ENCODE data around the gene GAREM2.

GAREM2 gene

DNA sequence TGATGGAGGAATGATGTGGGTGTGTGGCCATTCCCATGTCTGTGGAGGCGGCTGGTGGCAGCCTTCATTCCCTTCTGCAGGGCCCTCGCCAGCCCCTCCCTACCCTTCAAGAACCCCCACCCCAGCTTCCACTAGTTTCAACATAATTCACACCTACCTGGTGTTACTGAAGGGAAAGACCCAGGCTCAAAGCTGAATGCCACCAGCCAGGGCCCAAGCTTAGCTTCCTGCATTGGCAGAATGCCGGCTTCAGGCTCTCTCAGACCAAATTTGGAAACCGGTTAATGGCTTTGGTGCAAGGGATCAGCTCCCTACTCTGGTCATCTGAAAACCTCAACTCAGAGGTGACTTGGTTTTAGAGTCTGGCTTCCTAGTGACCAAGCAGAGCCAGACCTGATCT lies 16.9 kb downstream of the GAREM2 start:
- DNase-seq, result no peak

DNA sequence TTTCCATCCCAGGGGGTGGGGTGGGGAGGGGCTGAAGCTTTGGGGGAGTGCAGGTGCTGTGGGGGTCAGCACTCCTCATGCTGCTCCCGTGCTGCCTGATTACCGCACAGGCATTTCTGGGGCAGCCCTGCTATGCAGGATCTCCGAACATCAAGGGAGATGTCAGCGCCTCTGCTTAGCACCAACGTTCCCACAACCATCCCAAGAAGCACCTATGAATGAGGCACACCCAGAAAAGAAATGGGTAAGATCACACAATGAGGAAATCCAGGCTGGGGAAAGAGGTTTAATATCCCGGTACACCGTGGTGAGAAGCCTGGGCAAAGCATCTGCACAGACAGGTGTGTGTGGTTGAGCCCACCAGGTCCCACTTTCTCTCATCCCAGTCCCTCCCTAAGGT lies 17.5 kb downstream of the GAREM2 start:
- no peak for DNase-seq

DNA sequence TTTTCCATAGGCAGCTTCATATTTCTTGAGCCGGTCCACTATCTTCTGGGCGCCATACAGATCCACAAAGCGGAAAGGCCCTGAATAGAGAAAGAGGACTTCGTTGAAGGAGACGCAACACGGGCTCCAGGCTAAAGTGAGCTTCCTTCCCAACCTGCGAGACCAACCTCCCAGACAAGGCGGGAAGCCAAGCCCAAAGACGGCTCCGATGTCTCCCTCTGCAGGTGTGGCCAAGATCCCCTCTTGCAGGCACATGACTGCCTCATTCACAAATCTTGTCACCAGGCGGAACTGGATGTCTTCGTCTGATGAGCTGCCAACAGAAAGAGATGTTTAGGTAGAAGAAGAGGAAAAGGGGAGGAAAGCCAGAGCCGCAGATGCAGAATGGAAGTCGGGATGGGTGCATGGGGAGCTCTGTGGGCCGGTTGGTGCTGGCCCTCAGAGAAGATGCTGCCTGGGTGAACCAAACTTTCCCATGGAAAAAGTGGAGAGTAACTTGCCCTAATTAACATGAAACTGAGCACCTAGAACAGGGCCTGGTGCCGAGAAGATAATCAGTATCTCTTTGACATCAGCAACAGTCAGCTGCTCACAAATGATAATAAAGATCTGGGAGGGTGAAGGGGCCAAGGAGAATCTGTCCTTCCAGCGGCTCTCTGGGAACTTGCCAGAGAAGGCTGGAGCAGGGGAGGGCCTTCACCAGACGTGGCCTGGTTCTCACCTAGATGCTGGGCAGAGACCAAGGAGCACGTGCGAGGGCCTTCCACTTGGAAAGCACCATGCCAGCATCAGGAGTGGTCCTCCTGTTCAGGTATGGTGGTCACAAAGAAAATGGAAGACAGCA lies 18.6 kb downstream of the GAREM2 start:
- DNase-seq, result no peak

DNA sequence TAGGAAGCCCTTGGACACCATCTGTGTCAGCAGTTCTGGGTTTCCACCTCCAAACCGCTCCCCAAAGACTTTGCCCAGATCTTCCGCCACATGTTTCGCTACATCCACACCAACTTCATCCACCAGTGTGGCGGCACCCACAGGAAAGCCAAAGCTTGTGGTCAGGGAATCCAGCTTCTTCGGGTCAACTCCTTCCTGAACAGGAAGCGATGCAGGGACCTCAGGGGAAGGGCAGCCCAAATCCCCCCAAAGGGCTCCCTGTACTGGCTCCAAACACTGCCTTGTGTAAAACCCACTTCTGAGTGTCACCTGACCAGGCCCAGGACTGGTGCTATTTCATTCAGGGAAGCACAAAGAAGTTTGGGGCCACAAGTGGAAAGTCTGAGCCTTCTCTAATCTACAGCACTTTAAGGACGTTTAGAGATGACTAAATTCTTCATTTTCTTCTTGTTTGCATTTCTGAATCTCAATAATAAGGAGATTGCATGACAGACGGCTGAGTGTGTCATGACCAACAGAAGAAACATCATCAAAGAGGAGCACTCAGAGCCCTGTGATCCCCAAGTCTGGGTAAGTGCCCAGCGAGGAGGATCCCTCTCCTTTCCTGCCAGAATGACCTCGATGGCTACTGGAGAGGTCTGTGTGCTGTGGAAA lies 20.8 kb downstream of the GAREM2 start:
- DNase-seq, result no peak

DNA sequence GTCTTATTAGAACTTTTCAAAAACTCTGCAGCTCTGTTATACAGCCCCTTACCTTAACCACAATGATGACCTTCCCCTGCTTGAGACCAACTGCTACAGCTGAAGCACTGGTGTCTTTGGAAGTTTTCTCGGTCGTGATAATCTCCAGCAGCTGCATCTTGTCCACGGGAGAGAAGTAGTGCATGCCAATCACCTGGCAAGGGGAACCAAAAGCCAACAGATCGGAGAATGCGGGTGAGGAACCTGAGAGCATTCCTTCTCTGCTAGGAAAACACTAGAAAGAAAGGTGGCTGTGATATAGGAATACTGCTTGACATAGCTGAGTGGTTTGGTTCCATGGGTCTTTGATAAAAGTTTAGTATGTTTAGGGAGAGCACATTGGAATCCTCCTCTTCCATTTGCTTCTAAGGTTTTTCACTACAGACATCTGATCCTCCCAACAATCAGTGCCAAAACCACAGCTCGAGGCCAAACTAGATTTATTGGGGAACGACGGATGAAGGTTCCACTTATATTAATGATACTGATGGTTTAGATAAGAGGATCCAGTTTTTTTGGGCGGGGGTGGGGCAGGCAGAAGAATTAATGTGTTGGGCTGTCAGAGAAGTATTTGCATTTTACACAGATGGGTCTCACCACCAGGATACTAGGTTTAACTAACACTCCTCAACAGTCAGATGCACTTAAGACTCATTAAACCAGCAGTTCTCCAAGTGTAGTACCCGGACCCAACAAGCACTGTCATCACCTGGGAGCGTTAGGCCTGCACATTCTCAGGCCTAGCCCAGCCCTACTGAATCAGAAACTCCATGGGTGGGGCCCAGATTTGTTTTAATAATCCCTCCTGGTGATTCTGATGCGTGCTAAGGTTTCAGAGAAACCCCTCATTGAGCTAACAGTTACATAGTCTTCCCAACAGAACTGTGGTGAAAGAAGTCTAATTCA lies 22.4 kb downstream of the GAREM2 start:
- no peak for DNase-seq

DNA sequence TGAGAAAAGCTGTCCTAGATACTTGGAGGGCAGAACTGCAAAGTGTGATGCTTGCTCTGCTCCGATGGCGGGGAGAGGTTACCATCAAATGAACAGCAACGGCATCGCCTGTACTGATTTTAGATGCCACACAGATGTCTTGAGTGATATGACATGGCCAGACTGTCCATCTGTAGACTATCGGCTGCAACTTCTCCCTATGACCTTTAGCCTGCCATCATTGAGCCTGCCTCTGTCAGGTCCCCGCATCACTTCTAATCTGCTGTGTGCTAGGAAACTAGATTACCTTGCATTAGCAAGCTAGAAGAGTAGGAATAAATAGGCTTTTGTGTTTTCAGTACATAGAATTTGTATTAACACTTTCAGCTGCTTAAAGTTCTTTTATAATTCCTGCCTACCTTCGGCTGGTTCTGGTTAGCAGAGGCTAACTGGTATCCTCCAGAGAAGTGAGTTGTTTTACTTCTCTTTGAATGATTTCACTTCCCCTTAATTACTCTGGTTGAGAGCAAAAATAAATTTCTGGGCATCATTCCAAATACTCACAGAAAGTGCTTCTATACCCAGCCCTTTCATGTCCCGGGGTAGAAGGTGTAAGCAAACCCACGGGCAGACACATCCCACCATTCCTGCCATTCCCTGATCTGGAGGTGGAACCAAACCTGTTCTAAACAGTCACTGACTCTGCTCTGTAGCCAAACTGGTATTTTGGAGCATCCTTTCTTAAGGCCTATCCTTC lies 24.0 kb downstream of the GAREM2 start:
- DNase-seq, result no peak

DNA sequence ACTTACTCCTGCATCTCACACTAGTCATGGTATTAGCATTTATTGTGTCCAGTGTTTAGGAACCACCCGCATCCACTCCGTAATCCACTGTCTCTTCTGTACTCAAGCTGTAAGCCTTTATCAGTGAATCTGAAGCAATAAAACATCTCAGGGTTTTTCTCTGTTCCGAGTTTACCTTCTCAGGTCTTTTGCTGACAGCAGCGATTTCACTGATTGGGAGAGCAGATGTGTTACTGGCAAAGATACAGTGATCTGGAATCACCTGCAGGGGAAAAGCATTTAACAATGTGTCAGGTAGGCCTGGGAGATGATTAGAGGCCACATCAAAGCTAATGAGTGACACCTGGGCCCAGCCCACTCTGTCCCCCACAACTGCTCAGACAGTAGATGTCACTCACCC lies 24.6 kb downstream of the GAREM2 start:
- no peak for DNase-seq

DNA sequence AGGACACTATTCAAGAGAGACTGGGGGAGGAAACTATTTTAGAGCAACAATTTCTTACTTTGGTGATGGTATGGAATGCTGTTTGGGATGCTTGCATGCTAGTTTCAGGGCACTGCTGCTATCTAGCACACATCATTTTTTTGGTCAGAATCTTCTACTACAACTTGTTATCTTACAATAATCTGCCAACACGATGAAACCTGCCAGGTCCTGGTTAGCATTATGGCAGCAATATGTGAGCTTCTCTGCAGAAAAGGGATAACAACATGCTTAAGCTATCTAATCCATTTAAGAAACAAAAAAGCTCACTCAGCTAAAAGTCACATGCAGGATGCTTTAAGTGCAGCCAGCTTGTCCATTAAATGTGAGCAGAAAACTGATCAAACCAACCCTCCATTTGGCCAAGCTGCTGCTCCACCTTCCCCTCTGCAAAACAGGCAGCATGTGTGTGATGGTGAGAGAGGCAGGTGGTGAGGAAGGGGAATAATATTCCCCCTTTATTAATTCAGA lies 30.1 kb downstream of the GAREM2 start:
- no peak for DNase-seq

DNA sequence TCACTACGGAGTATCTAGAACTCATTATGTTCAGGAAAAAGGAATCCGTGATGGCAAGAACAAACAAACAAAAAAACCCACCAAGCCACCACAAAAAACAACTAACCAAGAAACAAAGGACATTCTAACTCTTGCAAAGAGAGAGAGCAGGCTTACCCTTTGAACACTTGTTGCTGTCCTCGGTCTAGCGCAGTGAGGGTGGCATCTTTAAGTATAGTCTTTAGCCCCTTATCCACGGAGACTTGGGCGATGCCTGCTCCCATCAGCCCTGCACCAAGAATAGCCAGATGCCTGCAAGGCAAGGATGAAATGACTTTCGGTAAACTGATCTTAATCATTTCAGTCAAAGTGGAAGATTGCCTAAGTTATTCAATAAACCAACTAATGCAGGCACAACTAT lies 31.0 kb downstream of the GAREM2 start:
- no peak for DNase-seq

DNA sequence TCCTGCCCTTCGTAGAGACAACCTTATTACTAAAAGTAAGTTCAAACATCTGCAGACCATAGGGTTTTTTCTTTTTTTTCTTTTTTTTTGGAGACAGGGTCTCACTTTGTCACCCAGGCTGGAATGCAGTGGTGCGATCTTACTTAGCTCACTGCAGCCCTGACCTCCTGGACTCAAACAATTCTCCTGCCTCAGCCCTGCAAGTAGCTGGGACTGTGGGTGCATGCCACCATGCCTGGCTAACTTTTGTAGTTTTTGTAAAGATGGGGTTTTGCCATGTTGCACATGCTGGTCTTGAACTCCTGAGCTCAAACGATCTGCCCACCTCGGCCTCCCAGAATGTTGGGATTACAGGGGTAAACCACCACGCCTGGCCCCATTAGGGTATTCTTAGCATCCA lies 39.1 kb downstream of the GAREM2 start:
- DNase-seq, result no peak

DNA sequence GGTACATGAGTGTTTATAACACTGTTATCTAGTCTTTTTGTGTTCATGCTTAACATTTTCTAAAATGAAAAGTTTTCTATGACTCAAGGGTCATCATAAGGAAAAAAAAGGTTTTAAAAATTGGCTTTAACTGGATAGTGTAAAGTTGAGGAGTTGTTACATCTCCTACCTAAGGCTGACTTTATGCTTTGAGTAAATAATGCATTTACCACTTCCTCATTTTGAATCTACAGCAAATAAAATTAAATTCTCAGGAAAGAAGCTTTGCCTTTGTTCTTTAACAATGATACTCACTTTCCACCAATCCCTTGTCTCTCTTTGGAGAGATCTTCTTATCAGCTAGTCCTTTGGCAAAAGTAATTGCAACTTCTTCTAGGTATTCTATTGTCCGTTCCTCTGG lies 41.9 kb downstream of the GAREM2 start:
- no peak for DNase-seq

DNA sequence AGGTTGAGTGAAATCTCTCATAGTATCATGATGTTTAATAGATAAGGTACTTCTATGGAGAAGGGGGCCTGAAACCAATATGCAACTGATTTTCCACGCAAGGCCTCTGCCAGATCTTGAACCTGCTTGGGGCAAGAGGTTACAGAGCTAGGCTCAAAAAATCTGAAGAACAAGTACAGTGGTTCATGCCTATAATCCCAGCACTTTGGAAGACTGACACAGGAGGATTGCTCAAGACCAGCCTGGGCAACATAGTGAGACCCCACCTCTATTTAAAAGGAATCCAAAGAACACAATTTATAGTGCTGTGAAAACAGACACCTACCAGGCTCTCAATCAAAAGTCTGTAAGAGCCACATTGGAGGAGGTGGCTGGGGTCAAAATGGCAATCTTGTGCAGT lies 42.9 kb downstream of the GAREM2 start:
- DNase-seq, result no peak

DNA sequence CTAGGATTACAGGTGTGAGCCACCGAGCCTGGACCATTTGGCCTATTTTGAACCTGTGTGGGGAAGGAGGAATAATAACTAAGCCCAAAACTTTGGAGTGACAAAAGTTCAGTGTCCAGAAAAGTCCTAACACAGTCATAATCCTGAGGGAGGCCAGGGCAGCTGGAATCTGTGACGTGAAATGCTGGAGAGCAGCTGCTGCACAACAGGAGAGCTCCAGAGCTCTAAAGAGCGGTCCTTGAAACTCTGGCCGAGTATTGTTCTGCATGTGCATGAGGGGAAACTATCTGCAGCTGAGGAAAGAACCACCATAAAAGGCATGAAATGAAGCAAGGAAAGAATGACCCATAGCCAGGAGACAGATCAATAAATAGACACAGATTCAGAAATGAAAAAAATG lies 43.7 kb downstream of the GAREM2 start:
- DNase-seq, result no peak

DNA sequence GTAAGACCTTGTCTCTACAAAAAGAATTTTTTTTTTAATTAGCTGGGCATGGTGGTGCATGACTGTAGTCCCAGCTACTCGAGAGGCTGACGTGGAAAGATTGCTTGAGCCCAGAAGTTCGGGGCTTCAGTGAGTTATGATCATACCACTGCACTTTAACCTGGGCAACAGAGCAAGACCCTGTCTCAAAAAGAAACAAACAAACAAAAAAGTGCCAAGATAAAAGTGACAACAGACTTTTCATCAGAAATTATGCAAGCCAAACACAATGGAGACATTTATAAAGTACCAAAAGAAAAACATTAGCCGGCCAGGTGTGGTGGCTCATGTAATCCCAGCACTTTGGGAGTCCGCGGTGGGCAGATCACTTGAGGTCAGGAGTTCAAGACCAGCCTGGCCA lies 44.8 kb downstream of the GAREM2 start:
- DNase-seq, result no peak

DNA sequence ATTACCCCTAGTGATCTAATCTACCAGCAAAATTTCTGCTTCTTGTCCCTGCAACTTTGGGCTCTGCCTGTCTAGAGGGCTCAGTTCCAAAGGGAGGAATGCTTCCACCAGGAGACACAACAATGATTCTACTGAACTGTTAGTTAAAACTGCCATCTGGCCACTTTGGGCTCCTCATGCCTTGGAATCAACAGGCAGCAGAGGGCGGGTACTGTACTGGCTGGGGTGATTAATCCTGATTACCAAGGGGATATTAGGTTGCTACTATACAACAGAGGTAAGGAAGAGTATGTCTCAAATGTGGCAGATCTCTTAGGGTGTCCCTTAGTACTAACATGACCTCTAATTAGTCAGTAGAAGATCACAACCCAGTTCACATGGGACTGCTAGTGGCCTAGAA lies 50.1 kb downstream of the GAREM2 start:
- DNase-seq, result no peak

DNA sequence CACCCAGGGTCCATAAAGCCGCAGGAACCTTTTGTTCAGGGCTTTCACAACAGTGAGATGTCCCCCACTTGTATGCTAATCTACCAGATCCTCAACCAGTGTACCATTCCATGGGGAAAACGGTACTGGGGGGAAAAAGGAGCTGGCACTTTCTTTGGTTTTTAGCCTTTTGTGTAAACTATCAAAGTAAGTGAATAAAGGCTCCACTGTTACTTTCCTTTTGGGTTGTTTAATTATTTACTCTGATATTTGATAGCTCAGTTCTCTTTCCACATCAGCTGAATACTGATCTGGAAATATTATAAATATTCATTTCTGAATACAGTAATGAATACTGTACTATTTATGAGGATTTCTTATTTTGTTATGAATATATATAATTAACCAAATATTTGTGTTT lies 51.2 kb downstream of the GAREM2 start:
- no peak for DNase-seq

DNA sequence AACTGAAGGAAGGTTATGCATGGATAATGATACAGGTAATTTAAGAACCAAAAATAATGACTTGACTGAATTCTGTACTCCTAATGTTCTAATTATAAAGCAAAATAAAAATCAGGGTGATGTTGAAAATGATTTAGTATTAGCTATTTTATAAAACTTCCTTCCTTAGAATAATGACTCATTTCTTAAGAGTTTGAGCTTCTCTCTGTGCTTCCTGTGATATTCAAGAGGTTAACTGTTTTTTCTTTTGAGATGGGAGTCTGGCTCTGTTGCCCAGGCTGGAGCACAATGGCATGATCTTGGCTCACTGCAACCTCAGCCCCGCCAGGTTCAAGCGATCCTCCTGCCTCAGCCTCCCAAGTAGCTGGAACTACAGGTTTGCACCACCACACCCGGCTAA lies 56.7 kb downstream of the GAREM2 start:
- DNase-seq, result no peak

DNA sequence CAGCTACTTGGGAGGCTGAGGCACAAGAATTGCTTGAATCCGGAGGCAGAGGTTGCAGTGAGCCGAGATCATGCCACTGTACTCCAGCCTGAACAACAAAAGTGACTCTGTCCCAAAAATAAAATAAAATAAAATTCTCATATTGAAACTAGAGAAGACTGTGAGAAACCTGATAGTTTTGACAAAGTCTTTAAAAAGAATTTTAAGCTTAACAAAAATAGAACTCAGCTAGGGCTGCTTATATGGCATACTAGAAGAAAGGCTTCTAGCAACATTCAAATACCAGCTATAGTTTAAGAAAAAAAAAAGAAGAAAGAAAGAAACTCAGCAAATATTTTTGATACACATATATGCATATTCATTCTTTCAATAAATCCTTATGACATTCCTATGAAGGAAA lies 57.9 kb downstream of the GAREM2 start:
- DNase-seq, result no peak

DNA sequence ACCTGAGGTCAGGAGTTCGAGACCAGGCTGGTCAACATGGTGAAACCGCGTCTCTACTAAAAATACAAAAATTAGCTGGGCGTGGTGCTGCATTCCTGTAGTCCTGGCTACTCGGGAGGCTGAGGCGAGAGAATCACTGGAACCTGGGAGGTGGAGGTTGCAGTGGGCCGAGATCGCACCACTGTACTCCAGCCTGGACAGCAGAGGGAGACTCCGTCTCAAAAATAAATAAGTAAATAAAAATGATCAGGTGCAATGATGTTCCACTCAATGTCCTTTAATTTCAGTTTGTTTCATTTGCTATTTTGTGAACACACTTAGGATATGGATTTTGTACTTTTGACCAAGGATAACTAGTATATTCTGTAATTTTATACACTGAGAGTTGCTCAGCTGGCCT lies 62.2 kb downstream of the GAREM2 start:
- DNase-seq, result no peak

DNA sequence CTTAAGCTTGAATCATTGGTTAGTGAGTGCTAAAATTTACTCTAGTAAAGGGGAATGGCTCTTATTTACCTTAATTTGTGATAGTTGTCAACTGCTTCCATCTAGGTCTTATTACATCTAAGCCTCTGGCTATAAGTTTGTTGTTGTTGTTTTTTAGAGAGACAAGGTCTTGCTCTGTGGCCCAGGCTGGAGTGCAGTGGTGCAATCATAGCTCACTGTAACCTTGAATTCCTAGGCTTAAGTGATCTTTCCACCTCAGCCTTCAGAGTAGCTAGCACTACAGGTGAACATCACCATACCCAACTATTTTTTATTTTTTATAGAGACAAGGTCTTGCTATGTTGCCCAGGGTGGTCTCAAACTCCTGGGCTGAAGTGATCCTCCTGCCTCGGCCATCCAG lies 65.0 kb downstream of the GAREM2 start:
- no peak for DNase-seq

DNA sequence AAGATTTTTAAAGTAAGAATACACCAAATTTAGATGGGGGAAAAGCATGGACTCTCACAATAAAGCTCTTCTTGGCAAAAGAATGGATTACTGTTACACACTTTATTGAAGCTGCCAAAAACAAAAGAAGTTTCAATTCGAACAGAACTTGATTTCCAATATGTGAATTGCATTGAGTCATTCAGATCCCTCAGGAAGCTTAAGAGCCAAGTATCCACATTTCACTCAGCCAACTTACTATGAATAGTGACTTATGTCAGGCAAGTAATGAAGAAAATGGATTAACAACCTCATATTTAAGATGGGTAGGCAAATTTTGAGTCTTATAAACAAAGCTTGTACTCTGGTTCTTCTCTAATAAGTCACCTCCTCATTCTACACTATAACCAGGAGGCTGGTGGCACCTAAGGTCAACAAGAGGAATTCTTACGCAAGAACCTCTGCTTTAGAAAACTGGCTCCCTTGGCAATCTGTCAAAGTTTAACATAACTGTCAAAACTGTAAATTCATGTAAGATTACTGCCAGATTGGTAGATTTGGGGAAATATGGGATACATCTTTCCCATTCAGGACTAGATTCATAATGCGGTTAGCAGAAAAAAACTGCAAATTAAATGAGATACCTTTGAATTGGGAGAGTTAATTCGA lies 65.5 kb downstream of the GAREM2 start:
- no peak for DNase-seq
